SK-N-SH (cell line): Measurements from ENCODE around the gene TAOK1.

ENCODE experiments used
- RCOR1 ChIP-seq: fragments of 150-350 bp; IDR thresholded peaks from 2 replicates; pipeline ENCODE4 v1.6.1; 2017; ENCODE audit warnings: antibody characterized with exemption, low read length
- SMC3 ChIP-seq: IDR thresholded peaks from 2 replicates; pipeline ENCODE4 v1.6.1; 2012; ENCODE audit warnings: low read depth, low read length, improper control_type of control experiment
- USF1 ChIP-seq: IDR thresholded peaks from 2 replicates; pipeline ENCODE4 v1.4.0; 2012; ENCODE audit warnings: low read depth, borderline replicate concordance
- TF ChIP-seq, protein P1 (sequence below): fragments of 200-600 bp; sonication (generic); IDR thresholded peaks from 2 replicates; pipeline ENCODE4 v1.6.1; 2017; ENCODE audit warnings: antibody characterized with exemption, mild to moderate bottlenecking, moderate library complexity

DNA sequence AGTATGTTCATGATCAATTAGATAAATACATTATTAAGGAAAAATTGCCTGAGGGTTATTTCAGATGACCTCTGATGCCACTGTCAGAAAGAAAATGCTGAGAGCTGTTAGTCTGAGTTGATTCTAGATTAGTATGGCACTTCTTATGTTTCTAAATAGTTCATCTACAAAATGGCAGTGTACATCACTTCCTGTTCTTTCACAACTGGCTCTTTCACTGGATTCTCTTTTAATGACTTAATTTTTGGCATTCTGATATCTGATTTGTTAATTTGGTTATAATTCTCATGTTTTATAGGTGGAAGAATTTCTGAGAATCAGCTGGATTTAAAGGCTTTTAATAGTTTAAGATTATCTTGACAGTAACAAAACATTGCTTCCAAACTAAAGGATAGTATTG is 3.3 kb downstream of the TAOK1 start:
- TF ChIP-seq, protein P1, sequence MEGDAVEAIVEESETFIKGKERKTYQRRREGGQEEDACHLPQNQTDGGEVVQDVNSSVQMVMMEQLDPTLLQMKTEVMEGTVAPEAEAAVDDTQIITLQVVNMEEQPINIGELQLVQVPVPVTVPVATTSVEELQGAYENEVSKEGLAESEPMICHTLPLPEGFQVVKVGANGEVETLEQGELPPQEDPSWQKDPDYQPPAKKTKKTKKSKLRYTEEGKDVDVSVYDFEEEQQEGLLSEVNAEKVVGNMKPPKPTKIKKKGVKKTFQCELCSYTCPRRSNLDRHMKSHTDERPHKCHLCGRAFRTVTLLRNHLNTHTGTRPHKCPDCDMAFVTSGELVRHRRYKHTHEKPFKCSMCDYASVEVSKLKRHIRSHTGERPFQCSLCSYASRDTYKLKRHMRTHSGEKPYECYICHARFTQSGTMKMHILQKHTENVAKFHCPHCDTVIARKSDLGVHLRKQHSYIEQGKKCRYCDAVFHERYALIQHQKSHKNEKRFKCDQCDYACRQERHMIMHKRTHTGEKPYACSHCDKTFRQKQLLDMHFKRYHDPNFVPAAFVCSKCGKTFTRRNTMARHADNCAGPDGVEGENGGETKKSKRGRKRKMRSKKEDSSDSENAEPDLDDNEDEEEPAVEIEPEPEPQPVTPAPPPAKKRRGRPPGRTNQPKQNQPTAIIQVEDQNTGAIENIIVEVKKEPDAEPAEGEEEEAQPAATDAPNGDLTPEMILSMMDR, result no peak
- no peak for TF ChIP-seq SMC3
- no peak for TF ChIP-seq RCOR1
- no peak for TF ChIP-seq USF1
